HepG2 (cell line): ENCODE data around the gene PSMD4. TPM values are rescaled to one million over a fixed set of nuclear protein-coding genes. Genes with fewer than 3 reads are reported as not detected.

Source experiments
- ATAC-seq: fragments of 200-7000 bp; cut with Tn5 transposase; 3 replicates; pipeline ENCODE4 v1.9.1; 2020; ENCODE audit warnings: mild to moderate bottlenecking, moderate library complexity
- BruUV-seq: library from RNA; stranded (reverse); fragments of 400-500 nt; replicated peaks from 2 replicates; lab custom pipeline; 2021; lab: Mats Ljungman, UMichigan
- CTCF ChIA-PET: fragments of 300-600 bp; formaldehyde crosslinking; extraction: SDS; loops from one replicate; lab custom pipeline; 2021; ENCODE audit warnings: low total read pairs, inconsistent platforms, low intra/inter-chr PET ratio; lab: Yijun Ruan, JAX
- POLR2A ChIA-PET: fragments of 350-600 bp; sonication (Branson Sonifier 250); formaldehyde crosslinking; loops from one replicate; lab custom pipeline; 2020; ENCODE audit warnings: antibody characterized with exemption, inconsistent platforms; lab: Yijun Ruan, JAX
- DNase-seq: peaks from one replicate; pipeline ENCODE4 v3.0.0-alpha.2; 2015; ENCODE audit warnings: low spot score
- FAIRE-seq: peaks from 3 replicates; lab custom pipeline; 2011; peaks lifted over from hg19 to GRCh38; lab: Jason Lieb, UNC
- H2AFZ ChIP-seq: one replicate; pipeline ENCODE4 v1.6.1; 2011; ENCODE audit warnings: low read length, inconsistent platforms
- H3K27ac ChIP-seq: fragments of 300-600 bp; 3 replicates; pipeline ENCODE4 v1.8.0; 2011; ENCODE audit warnings: mixed run types, mild to moderate bottlenecking, mixed read lengths, low read length, inconsistent platforms; ENCODE audit not compliant: insufficient read depth; ENCODE audit errors: extremely low read length
- H3K27me3 ChIP-seq, 2 experiments: fragments of 200-600 bp in 1 of 2; 2 replicates in 1 of 2; 3 replicates in 1 of 2; pipeline versions ENCODE4 v1.6.0 to v1.8.0; 2011; ENCODE audit warnings: low read length in 2 of 2, mild to moderate bottlenecking in 2 of 2, moderate library complexity in 2 of 2, inconsistent platforms in 1 of 2; ENCODE audit not compliant: insufficient read depth in 2 of 2, control insufficient read depth in 1 of 2
- H3K36me3 ChIP-seq, 2 experiments: fragments of 200-600 bp in 1 of 2; replicated peaks in 1 of 2; 2 replicates in 1 of 2; 3 replicates in 1 of 2; pipeline versions ENCODE4 v1.5.1 to v1.8.0; 2011; ENCODE audit warnings: low read length in 2 of 2, inconsistent platforms in 1 of 2; ENCODE audit not compliant: insufficient read depth in 2 of 2, control insufficient read depth in 1 of 2
- H3K4me1 ChIP-seq: 2 replicates; pipeline ENCODE4 v1.5.1; 2012; ENCODE audit warnings: low read length, inconsistent platforms; ENCODE audit not compliant: insufficient read depth
- H3K4me2 ChIP-seq: 2 replicates; pipeline ENCODE4 v1.6.0; 2011; ENCODE audit warnings: low read depth, low read length, inconsistent platforms
- H3K4me3 ChIP-seq, 3 experiments: fragments of 200-600 bp in 1 of 3; sonication (generic), shearing (Covaris generic) in 1 of 3; replicated peaks in 1 of 3; 2 replicates each; pipeline ENCODE4 v1.5.1; 2011 to 2016; ENCODE audit warnings: low read length in 3 of 3, inconsistent platforms in 2 of 3, low read depth in 2 of 3, mild to moderate bottlenecking in 2 of 3, control low read depth in 1 of 3, mixed read lengths in 1 of 3; ENCODE audit not compliant: insufficient read depth in 1 of 3
- H3K79me2 ChIP-seq: one replicate; pipeline ENCODE4 v1.6.1; 2011; ENCODE audit warnings: low read length, inconsistent platforms; ENCODE audit not compliant: insufficient read depth
- H3K9ac ChIP-seq: 2 replicates; pipeline ENCODE4 v1.6.0; 2011; ENCODE audit warnings: mild to moderate bottlenecking, low read depth, low read length, inconsistent platforms; ENCODE audit not compliant: insufficient read depth
- H3K9me3 ChIP-seq: 2 replicates; pipeline ENCODE4 v1.5.1; 2012; ENCODE audit warnings: mild to moderate bottlenecking, low read length
- H4K20me1 ChIP-seq: 2 replicates; pipeline ENCODE4 v1.6.0; 2011; ENCODE audit warnings: inconsistent platforms, mild to moderate bottlenecking, low read length, moderate library complexity; ENCODE audit not compliant: insufficient read depth
- AGO2 ChIP-seq: fragments of 200-400 bp; formaldehyde crosslinking; optimal IDR thresholded peaks from 2 replicates; pipeline ENCODE3; 2017; ENCODE audit warnings: mild to moderate bottlenecking, low read depth, low read length, moderate library complexity
- ESRRA ChIP-seq: sonication (generic); formaldehyde crosslinking; IDR thresholded peaks from 2 replicates; pipeline ENCODE4 v1.5.1; 2020; ENCODE audit warnings: mild to moderate bottlenecking, low read depth, missing genetic modification reagents
- GTF3A ChIP-seq: sonication (generic); formaldehyde crosslinking; conservative IDR thresholded peaks from 2 replicates; pipeline ENCODE4 v1.4.0; 2020; ENCODE audit warnings: mild to moderate bottlenecking, missing genetic modification reagents
- KDM2A ChIP-seq: sonication (generic); formaldehyde crosslinking; IDR thresholded peaks from 2 replicates; pipeline ENCODE4 v1.4.0; 2020; ENCODE audit warnings: low read depth, missing genetic modification reagents, borderline replicate concordance
- POLR2AphosphoS5 ChIP-seq: IDR thresholded peaks from 2 replicates; pipeline ENCODE4 v1.6.1; 2012; ENCODE audit warnings: low read depth, low read length
- RBM22 ChIP-seq: fragments of 200-400 bp; formaldehyde crosslinking; optimal IDR thresholded peaks from 2 replicates; pipeline ENCODE3; 2017; ENCODE audit warnings: mild to moderate bottlenecking, low read length, moderate library complexity
- ZSCAN31 ChIP-seq: sonication (generic); formaldehyde crosslinking; IDR thresholded peaks from 2 replicates; pipeline ENCODE4 v1.5.0; 2020; ENCODE audit warnings: low read depth, mild to moderate bottlenecking, missing genetic modification reagents
- WGBS: methylation state at CpG from one replicate; pipeline ENCODE4 v1.1.6; 2017; ENCODE audit warnings: low lambda C conversion rate; 5-methylcytosine and 5-hydroxymethylcytosine counted together
- in situ Hi-C: cut with HindIII; loops from 2 replicates; pipeline ENCODE4 v1.10.0; 2017; ENCODE audit warnings: low pct_unique_long_range_greater_than_20kb; ENCODE audit not compliant: extremely low pct_ligation_motif_present
- intact Hi-C: fragments of 100-400 bp; cut with micrococcal nuclease; formaldehyde crosslinking; loops from one replicate; pipeline ENCODE4 v1.10.0; 2022; ENCODE audit not compliant: unreplicated experiment
- polyA plus RNA-seq, 8 experiments: library from polyadenylated mRNA; depleted of rRNA in 3 of 8; stranded (reverse) in 7 of 8; unstranded in 1 of 8; fragments of >200 nt; fragmentation: Illumina TruSeq in 4 of 8; extraction: Trizol in 4 of 8; gene quantifications; 2 replicates each; pipeline versions ENCODE4 v1.2.1 to v1.2.3, GENCODE V29; 2011 to 2016; ENCODE audit warnings: low read depth in 4 of 8, missing spikeins in 1 of 8, mixed read lengths in 1 of 8; ENCODE audit not compliant: insufficient read depth in 1 of 8
- total RNA-seq, 5 experiments: library from RNA; depleted of rRNA; stranded (reverse); fragments of >200 nt; fragmentation: Illumina TruSeq; extraction: Trizol; gene quantifications; 2 replicates each; pipeline ENCODE4 v1.2.3, GENCODE V29; 2016; ENCODE audit warnings: low read depth in 1 of 5

Gene PSMD4
- total and polyA plus RNA-seq, 2 of the 13 experiments (the other 11 are each of a cell fraction or from before 2014, with no cell fraction given): 194 to 243 TPM

GRCh38 chr1:151289991-151290708, 35.6 kb downstream of the PSMD4 start (continued):
- 0 out of 2 replicates have a peak, but pooled peaks have one; percentile 35 for TF ChIP-seq POLR2AphosphoS5

- TSS peak; percentile 3 for BruUV-seq
- Histone ChIP-seq H3K27ac (no peak overlapping the region), H3K9ac (no peak overlapping the region), H3K4me3 (no peak overlapping the region), H3K9me3 (no peaks in the 10 kb centered on the region), H3K36me3 (peaks cover 58 to 85% of the 10 kb centered on the region in 2 experiments), H3K4me2 (no peak overlapping the region), H2AFZ (no peak overlapping the region), H3K4me1 (no peaks in the 10 kb centered on the region), H4K20me1 (0 out of 2 replicates have a peak, but pooled peaks cover 6% of the 10 kb centered on the region), H3K79me2 (peaks cover 3% of the 10 kb centered on the region), H3K27me3 (no peaks in the 10 kb centered on the region)
- in situ Hi-C loops: no loop called here
- DNase-seq: no peak
- WGBS: 98% methylated on average over 4 of the region's 19 CpGs
- intact Hi-C loops: no loop called here
- ChIA-PET CTCF (no interaction called here), POLR2A (interaction anchor here (1.2 kb wide), 1 partner anchor 9 kb away, joined by 3 read pairs; the partner anchor contains the start of gene ZNF687)
- peak; percentile 66 for TF ChIP-seq RBM22
- no peak for TF ChIP-seq ZSCAN31 (CRISPR knock-in tag)
- peak; percentile 54 for TF ChIP-seq AGO2
- TF ChIP-seq ESRRA (CRISPR knock-in tag): no peak
- no peak for TF ChIP-seq KDM2A (CRISPR knock-in tag)
- TF ChIP-seq GTF3A (CRISPR knock-in tag): no peak
- no peak for FAIRE-seq
- ATAC-seq: no peak; the same call in 2 of the 3 replicates
These were observed 36.3 kb downstream of the PSMD4 start for GRCh38 chr1:151290709-151291303.
